Ascending aorta (tissue), 2 donors: ENCODE measurements around the gene TNFAIP2. TPM values are rescaled to one million over a fixed set of nuclear protein-coding genes. Genes with fewer than 3 reads are reported as not detected.
"Not testable (repeated sequence)": the region's sequence is repeated elsewhere in the genome, so short reads cannot be mapped to it uniquely, and the experiment has no call there.

ENCODE experiments used
- DNase-seq, 2 donors: peaks; one replicate each; pipeline ENCODE4 v3.0.0-alpha.2; 2019; ENCODE audit warnings: low spot score in 2 of 2
- H3K27ac ChIP-seq, 2 donors: fragments of 200-600 bp; sonication (generic); one replicate each; pipeline ENCODE4 v1.5.1; 2016 to 2017; ENCODE audit warnings: mild to moderate bottlenecking in 1 of 2
- H3K27me3 ChIP-seq: fragments of 200-600 bp; sonication (generic); one replicate; pipeline ENCODE4 v1.5.1; 2017
- H3K36me3 ChIP-seq, 2 donors: fragments of 200-600 bp; sonication (generic); one replicate each; pipeline ENCODE4 v1.5.1; 2016
- H3K4me1 ChIP-seq, 2 donors: fragments of 200-600 bp; sonication (generic); one replicate each; pipeline ENCODE4 v1.5.1; 2016 to 2017; ENCODE audit warnings: mild to moderate bottlenecking in 1 of 2
- H3K4me3 ChIP-seq, 2 donors: fragments of 200-600 bp; sonication (generic); one replicate each; pipeline ENCODE4 v1.5.1; 2016 to 2017; ENCODE audit warnings: mild to moderate bottlenecking in 1 of 2
- H3K9me3 ChIP-seq, 2 donors: fragments of 200-600 bp; sonication (generic); one replicate each; pipeline ENCODE4 v1.5.1; 2016
- CTCF ChIP-seq, 3 experiments: fragments of 200-600 bp in 2 of 3; fragments of 450-650 bp in 1 of 3; sonication (generic) in 2 of 3; IDR thresholded peaks; one replicate each; pipeline ENCODE4 v1.5.1; 2016 to 2019; ENCODE audit warnings: antibody characterized with exemption in 3 of 3, mild to moderate bottlenecking in 1 of 3, moderate library complexity in 1 of 3
- intact Hi-C: fragments of 100-400 bp; cut with DNase I; formaldehyde crosslinking; loops from one replicate; pipeline ENCODE4 v1.15.1; 2023
- total RNA-seq: library from RNA; depleted of rRNA; stranded (reverse); fragments of >200 nt; gene quantifications from one replicate; pipeline ENCODE4 v1.1.0, GENCODE V29; 2016

TNFAIP2 gene
- total RNA-seq, 1 donor from 2014 or later, result 133 TPM

- Histone ChIP-seq H3K9me3 (peaks cover 0 to 7% of the 10 kb centered on the region in 2 donors), H3K27me3 (no peaks in the 10 kb centered on the region), H3K36me3 (no peaks in the 10 kb centered on the region), H3K4me1 (no peaks in the 10 kb centered on the region), H3K4me3 (no peak overlapping the region), H3K27ac (no peak overlapping the region)
- DNase-seq, result no peak
- intact Hi-C loops, result no loop called here
- TF ChIP-seq CTCF (IDR thresholded peaks at IDR 0.05), result no peak
These were observed 41.5 kb downstream of the TNFAIP2 start for GRCh38 chr14:103164779-103165178.

- no peak overlapping the region for H3K4me3 ChIP-seq
- H3K27ac ChIP-seq, result no peak overlapping the region
- no peak for TF ChIP-seq CTCF (IDR thresholded peaks at IDR 0.05)
- intact Hi-C loops, result no loop called here
- DNase-seq, result no peak
- H3K9me3 ChIP-seq, result peaks cover 0 to 7% of the 10 kb centered on the region in 2 donors
- H3K4me1 ChIP-seq, result no peaks in the 10 kb centered on the region
- H3K36me3 ChIP-seq, result no peaks in the 10 kb centered on the region
- H3K27me3 ChIP-seq, result no peaks in the 10 kb centered on the region
These were observed 42.1 kb downstream of the TNFAIP2 start for GRCh38 chr14:103165323-103165722.

- no peaks in the 10 kb centered on the region for H3K27me3 ChIP-seq
- intact Hi-C loops, result no loop called here
- TF ChIP-seq CTCF (IDR thresholded peaks at IDR 0.05), result no peak
- H3K4me3 ChIP-seq, result no peak overlapping the region
- DNase-seq, result no peak
- H3K36me3 ChIP-seq, result no peaks in the 10 kb centered on the region
- H3K27ac ChIP-seq, result no peak overlapping the region
- no peaks in the 10 kb centered on the region for H3K4me1 ChIP-seq
- H3K9me3 ChIP-seq, result peaks cover 0 to 23% of the 10 kb centered on the region in 2 donors
These were observed 46.7 kb downstream of the TNFAIP2 start for GRCh38 chr14:103169954-103170353.

- H3K9me3 ChIP-seq, result peaks cover 0 to 30% of the 10 kb centered on the region in 2 donors
- H3K4me3 ChIP-seq, H3K36me3 ChIP-seq, H3K27me3 ChIP-seq, H3K4me1 ChIP-seq, DNase-seq, H3K27ac ChIP-seq, intact Hi-C loops: not testable (repeated sequence)
These were observed 47.9 kb downstream of the TNFAIP2 start for GRCh38 chr14:103171206-103171605.

DNA sequence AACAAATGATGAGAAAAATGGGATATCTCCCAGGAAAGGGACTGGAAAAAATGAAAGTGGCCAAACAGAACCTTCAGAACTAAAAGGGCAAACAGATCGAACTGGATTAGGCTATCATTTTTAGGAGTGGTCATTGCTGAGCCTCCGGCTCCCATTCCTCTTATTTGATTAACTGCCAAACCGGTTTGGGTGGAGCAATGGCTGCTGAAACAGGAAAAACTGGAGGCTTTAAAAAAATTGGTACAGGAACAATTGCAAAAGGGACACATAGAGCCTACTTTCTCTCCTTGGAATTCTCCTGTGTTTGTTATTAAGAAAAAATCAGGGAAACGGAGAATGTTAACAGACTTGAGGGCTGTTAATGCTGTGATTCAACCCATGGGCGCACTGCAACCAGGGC lies 49.7 kb downstream of the TNFAIP2 start:
- H3K4me1 ChIP-seq, result no peaks in the 10 kb centered on the region
- peaks cover 0 to 30% of the 10 kb centered on the region in 2 donors for H3K9me3 ChIP-seq
- TF ChIP-seq CTCF (IDR thresholded peaks at IDR 0.05), result no peak
- no peak overlapping the region for H3K27ac ChIP-seq
- H3K27me3 ChIP-seq, result no peaks in the 10 kb centered on the region
- intact Hi-C loops, result no loop called here
- no peak overlapping the region for H3K4me3 ChIP-seq
- DNase-seq, result no peak
- no peaks in the 10 kb centered on the region for H3K36me3 ChIP-seq

- DNase-seq, H3K4me1 ChIP-seq, H3K36me3 ChIP-seq, intact Hi-C loops, H3K27me3 ChIP-seq, H3K27ac ChIP-seq, H3K4me3 ChIP-seq: not testable (repeated sequence)
- H3K9me3 ChIP-seq, result peaks cover 0 to 25% of the 10 kb centered on the region in 2 donors
These were observed 50.6 kb downstream of the TNFAIP2 start for GRCh38 chr14:103173887-103174286.

GRCh38 chr14:103176176-103176575 lies 52.9 kb downstream of the TNFAIP2 start:
- H3K27ac ChIP-seq, H3K36me3 ChIP-seq, DNase-seq, intact Hi-C loops, H3K4me3 ChIP-seq, H3K27me3 ChIP-seq, H3K4me1 ChIP-seq: not testable (repeated sequence)
- H3K9me3 ChIP-seq, result peaks cover 0 to 23% of the 10 kb centered on the region in 2 donors
